Fibroblast of upper back skin (primary cell): Measurements from ENCODE around the gene PRPF19.

Source experiments
- DNase-seq: peaks from one replicate; pipeline ENCODE4 v3.0.0-alpha.2; 2013

PRPF19 gene

DNA sequence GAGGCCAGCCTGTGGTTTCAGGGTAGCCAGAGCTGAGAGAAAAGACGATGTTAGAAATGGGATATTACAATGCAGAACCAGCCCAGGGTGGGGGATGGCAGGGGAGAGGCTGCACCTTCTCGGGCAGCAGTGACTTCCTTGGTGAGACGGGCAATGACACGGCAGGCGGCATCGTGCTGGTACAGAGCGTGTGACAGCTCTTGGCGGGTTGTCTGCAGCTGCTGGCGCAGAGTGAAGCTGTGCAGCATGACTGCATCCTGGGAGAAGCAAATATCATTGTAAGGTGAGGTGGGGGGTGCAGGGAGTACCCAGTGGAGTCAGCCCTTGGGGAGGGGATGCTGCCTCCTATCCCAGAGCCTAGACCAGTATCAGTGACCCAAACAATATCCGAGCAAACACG lies 3.8 kb downstream of the PRPF19 start:
- no peak for DNase-seq

DNA sequence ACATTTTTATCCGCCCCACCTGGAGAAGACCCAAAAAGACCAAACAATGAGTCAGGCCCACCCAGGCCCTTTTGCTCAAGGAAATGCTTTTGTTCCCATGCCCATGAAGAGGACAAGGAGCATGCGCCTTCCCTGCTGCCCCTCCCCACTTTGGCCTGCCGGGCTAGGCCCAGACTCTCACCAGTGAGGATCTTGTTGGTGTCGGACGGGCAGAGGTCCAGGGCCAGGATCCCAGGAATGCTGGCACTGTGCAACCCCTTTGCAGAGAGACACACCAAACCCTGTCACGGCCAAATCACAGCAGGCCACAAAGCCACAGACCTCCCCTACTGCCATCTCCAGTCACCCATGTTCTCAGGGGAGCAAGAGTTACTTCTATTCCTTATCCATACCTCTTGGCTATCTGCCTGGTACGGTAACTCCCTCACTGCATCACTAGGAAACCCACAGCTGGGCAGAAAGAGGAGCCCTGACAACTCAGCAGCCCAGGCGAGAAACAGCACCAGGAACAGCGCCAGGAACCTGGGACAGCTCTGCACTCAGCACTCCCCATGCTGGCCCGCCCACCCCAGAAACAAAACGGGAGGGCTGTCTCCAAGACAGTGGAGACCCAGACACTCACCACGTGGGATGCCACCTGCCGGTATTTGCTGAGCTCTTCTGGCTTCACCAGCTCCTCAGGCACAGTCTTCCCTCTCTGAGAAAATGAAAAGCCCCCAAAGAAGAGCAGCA lies 5.5 kb downstream of the PRPF19 start:
- DNase-seq: no peak

DNA sequence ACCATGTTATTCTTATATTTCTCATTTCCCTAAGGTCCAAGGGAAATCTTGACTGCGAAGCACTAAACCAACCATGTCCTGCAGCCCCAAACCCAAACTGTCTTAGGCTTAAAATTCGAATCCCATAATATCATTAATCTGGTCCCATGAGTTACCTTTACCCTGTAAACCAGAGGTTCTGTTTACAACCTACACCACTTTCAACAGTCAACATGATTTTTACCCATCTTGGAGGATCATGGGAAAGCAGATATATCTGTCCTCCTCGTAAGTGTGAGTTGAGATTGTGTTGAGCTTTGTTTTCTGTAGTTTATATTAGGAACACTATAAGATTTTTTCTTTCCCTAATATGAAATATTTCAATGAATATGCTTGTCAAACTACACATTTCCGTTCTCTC lies 6.4 kb downstream of the PRPF19 start:
- no peak for DNase-seq

DNA sequence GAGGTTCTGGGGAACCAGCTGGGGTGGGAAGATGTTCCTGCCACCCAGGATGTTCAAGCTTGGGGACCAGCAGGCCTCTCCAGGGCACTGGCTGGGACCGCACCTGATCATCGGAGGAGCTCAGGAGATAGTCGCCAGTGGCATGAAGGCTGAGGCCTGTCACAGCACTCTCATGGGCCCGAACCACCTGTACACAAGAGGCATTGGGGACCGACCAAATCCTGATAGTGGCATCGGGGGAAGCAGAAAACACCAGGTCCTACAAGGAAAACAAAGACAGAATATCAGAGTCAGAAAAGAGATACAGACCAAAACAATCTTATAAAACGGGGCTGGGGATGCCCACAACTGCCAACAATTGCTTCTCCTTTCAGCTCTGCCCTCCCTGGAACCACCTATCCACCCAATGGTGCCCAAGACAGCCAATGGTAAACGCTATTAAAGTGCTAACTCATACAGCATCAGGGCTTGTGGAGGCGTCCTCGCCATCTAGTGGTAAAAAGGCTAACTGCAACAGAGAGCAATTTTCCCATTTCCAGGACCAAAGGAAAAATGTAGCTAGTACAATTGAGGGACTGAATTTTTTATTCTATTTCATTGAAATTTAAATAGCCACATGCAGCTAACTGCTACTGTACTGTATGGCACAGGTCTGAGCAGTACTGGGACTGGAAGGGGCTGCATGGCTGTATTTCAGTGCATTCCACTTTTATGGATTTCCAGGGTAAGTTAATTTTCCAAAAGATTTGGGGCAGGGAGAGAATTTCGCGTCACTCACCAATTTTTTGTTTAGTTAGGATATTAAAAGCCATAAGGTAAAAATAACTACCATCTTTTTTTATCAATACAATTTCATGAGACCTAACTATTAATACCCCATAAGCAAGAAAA lies 7.1 kb downstream of the PRPF19 start:
- DNase-seq: peak; percentile 62

DNA sequence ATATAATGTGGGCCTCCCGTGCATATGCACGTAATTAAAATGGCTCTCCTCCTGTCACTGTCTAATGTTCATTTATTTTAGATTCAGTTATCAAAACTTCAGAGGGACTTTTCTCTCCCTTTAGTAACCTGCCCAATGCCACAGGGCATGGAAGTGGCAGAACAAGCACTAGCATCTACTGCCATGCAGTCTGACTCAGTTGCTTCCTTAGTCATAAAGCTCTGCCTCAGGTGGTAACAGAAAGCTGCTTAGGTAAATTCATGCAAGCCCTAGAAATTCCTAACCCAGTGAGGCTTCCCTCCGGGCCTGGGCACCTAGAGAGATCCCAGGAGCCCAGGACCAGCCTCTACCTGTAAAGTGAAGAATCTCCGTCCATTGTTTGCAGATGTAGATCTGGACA lies 8.9 kb downstream of the PRPF19 start:
- DNase-seq: no peak

DNA sequence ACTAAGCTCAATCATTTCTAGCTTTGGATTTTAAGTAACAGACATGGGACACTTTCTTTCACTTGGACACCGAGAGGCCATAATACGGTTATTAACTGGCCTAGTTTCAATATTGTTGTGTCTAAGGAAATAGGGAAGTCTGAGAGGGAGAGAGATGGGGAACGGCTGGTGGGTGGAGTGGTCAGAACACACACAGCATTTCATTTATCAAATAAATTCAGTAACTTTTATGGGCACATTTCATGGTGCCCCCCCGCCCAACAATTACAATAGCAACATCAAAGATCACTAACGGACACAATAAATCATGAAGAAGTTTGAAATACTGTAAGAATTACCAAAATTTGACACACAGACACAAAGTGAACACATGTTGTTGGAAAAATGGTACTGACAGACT lies 10.7 kb downstream of the PRPF19 start:
- DNase-seq: no peak

DNA sequence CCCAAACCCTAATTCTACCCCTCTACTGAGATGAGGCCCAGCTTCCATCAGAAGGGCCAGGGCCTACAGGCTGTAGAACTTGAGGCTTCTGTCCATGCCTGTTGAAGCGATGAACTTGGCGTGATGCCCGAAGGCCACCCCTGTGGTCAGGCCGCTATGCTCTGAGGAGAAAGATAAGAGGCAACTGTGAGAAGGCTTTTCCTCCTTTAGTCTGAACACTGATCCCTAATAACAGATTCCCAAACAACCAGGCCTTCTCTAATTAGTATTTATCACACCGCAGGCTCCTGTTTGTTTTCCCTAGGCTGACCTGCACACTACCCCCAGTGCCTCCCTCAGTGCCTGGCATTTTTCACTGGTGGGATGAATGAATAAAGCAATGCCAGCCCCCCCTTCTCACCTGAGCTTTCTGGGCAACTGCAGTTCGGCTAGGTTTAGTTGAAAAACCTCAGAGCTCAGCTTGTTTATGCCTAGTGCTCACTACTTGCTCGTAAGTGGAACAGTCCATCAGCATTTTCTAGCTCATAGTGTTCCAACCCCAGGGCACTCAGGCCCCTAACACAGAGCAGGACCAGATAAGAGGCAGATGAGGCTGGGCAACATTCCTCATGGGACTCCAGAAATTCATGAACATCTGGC lies 15.2 kb downstream of the PRPF19 start:
- no peak for DNase-seq

DNA sequence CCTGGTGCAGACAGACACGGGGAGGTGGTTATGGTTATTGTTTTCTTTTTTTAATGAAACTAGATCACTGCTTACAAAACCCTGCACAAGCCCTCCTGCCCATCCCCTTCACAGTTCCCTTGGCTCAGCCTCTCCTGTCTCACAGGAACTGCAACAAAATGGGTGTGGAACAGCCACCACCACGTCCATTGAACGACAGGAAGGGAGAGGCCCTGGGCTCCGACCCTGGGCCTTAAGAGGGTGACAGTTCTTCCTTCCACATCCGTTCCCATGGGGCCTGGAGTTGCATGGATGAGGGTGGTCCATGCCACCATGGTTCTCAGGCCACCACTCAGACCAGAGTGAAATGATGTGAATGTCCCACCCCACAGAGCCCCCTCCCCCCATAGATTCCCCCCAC lies 15.7 kb downstream of the PRPF19 start:
- DNase-seq: no peak

DNA sequence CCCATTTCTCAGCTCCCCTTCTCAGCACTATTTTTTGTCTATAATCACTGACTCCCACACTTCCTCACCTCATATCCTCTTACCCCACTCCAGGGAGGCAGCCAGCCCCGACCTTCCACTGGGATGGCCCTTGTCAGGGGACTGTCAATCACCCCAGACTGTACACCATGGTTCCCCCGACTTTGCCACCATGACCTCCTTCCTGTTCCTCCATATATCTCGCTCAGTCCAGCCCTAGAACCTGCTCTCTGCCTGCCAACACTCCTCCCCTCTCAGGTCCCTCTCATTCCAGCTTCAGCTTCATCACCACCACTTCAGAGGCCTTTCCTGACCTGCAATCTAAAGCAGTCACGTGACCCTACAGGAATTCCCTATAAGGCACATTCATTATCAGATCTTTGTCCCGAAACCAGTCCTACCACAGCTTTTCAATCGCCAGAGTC lies 16.5 kb downstream of the PRPF19 start:
- no peak for DNase-seq

DNA sequence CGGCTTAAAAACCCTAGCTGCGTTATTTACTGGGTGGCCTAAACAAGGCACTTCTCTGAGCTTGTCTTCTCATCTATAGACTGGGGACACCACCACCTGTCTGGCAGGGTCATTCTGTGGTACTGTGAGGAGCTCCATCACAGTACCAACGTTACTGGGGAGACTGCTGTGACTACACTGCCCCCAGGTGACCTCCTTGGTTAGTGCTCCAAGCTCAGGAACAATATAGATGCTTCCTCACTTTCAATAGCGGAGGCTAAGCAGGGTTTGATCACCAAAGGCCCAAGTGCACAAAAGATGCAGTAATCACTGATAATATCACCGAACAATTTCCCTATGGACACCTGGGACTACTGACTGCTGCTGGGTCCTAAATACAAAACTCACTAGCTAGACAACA lies 18.8 kb downstream of the PRPF19 start:
- peak; percentile 44 for DNase-seq

DNA sequence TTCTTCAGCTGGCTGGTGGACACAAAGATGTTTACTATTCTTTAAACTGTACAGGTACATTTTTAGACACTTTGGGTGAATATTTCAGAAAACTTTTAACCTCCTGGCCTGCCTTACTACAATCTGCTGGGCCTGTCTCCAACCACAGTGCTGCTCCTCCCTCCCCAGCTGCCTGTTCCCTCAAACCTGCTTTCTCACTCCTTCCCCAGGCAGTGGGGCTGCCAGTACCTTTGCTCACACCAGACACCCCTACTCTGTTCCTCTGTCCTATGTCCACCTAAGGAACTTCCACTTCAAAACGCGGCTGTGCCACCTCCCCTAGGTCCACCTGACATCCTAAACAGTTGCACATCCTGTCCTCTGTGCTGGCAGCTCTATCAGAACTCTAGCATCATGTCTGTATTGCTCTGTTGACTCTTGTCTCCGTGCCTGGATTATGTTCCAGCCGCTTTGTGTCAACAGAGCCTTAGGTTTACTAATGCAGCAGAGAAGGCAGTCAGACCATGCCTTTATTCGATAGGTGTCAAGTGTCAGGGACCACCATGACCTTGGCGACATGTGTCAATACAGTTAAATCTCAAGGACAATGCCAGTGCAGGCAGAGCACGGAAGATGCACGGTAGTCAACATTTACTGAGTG lies 25.6 kb downstream of the PRPF19 start:
- no peak for DNase-seq

DNA sequence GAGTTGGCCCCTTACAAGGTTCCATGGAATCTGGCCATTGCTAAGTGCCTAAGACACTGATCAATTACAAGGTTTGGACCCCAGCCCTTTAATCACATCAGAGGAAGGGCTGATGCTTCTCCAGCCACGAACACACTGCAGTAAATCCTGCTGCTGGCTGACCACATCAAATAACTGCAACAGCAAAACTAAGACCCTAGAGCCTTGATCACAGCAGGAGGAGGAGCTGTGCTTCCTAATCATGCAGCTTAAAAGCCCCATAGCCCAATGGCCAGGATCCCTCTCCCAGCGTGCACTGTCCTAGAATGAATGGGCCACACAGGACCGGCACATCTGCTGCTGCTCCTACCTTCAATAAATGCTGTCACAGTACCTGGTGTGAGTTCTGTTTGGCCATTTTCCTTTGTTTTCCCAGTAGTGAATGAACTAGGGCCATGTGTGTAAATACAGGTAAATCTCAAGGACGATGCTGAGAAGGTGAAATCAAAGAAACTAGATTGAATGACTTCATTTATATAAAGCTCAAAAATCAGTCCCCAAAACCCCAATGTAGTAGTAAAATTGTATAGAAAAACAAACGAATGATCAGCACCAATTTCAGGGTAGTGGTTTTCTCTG lies 26.3 kb downstream of the PRPF19 start:
- DNase-seq: no peak

DNA sequence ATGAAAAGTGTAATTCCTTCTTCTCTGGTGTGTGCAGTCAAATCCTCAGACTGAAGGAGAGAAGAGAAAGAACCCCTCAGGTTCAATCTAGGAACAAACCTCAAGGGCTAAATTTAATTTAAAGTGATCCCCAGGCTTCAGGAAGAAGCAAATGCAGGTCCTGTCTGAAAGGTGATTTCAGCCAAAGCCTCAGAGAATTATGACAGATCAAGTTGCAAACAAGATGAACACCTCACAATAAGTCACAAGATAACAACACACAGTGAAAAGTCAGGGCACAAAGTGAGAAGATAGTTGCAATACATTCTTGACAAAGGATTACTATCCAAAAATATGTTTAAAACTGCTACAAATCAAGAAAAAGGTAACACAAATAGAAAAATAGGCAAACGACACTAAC lies 27.3 kb downstream of the PRPF19 start:
- DNase-seq: no peak

DNA sequence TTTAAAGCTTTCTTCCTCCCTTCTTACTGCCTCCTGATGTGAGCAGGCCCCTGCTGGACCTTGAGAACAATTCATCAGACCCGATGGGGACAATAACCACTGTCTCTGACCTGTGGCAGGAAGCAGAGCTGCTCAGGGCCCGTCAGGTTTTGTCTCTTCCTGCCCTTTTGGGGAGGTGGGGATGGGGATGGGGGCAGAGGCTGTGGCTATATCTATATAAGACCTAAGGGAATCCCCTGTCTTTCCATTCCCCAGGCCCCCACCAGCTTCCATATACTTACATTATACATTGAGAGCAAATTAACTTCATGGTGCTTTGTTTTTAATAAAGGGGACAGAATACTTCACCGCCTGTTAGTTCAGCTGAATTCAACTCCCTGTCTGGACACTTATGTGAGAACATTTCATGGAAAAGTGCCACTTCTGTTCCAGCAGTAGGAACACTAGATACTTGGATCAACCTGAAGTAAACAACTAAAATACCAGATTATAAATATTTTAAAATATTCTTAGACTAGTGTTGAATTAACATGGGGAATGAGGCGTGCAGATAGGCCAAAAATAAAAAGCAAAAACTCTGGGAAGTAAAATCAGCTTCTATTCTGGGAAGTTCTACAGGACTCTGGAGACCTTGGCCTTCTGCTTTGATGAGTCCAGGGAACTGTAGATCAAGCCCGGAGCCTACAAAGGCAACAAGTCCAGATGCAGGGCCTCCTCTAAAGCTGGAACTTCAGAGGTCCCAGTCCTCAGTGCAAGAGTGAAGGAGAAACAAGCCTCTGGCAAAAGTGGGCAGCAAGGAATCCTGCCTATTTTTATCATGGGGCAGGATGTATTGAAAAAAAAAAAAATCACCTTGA lies 27.9 kb downstream of the PRPF19 start:
- no peak for DNase-seq

DNA sequence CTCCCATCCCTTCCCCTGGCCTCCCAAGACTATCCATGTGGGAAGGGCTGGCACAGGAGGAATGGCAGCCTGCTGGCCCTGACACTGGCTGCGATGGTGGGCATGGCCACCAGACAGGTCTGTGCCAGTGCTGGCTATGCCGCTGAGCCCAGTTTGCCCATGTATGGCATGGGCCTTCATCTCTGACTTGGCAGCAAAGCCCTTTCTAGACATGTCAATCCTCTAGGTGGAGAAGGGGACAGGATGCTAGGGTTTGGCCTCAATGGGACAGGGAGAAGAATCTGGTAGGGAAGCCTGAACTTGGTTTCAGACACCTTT lies 30.3 kb downstream of the PRPF19 start:
- no peak for DNase-seq

DNA sequence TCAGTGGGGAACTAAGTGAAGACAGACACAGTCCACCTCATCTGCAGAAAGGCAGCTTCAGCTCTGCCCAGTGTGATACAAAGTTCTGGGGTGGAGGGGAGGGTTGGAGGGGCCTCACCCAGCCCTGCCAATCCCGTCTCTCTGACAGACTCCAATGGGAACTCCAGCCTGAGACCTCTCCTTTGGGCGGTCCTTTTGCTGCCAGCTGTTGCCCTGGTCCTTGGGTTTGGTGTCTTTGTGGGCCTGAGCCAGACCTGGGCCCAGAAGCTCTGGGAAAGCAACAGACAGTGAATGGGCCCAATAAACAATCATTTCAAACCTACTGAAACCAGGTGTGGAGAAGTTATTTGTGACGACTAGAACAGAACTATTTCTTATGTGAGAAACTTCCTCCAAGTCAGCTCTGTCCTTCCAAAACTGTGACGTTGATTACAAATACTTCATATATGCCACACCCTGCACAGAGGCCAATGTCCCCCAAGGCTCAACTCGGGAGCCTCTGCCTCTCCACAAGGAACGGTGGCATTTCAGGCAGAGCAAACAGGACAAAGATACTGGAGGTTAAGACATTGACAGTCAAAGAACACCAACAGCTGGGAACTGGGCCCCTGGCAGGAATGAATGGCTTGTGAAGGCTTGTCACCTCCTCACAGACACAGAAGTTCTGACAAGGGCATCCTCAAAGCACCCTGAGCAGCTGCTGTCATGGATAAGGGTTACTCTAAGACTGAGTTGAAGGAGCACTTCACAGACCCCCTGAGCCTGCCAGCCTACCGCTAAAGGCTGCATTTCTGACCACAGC lies 30.8 kb downstream of the PRPF19 start:
- no peak for DNase-seq

DNA sequence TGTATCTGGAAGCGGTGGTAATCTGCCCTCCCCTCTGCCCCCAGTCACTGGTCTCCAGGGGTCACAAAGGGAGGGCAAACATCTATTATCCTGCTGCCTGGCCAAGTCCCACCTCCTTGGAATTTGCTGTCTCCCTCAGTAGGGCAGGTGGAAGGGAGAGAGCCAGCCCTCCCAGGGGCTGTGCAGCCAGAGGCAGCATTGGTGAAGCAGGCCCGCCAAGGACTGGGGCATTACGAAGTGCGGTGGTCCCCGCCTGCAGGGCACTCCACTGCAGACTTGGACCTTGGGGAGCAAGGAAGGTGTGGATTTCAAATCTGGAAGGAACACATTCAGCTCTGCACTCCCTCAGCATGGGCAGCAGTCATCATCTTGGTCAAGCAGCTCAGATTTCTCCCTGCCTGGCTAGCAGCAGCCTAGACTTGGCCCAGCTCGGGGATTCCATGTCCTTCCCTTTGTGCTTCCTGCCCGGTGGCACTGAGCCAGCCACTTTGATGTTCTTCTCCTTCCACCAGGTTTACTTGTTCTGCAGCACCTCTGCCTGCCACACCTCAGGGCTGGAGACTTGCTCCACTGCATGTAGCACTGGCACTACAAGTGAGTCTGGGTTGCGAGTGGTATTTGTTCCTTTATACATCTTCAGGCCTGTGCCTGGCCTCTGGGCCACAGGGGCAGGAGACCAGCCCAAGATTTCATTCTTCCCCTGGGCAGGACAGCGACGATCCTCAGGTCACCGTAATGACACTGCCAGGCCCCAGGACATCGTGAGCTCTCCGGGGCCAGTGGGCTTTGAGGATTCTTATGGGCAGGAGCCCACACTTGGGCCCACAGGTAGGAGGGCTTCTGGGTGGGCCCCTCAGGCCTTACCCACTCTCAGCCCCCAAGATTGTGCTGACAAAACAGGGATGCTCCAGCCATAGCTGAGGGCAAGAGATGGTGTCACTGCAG lies 31.7 kb downstream of the PRPF19 start:
- DNase-seq: no peak

DNA sequence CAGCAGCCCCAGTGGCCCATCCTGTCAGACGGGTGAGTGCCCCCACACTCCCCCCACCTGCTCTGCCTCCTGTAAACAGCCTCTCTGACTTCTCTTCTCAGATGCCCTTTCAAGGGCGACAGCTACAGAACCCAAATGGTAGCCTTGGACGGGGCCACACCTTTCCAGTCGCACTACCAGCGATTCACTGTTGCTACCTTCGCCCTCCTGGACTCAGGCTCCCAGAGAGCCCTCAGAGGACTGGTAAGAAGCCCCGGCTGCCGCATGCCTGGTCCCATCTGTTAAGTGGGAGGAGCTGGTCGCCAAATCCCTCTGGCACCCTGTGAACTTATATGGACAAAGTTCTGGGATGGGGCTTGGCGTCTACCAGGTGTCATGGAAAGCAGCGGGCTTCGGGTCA lies 32.9 kb downstream of the PRPF19 start:
- no peak for DNase-seq

DNA sequence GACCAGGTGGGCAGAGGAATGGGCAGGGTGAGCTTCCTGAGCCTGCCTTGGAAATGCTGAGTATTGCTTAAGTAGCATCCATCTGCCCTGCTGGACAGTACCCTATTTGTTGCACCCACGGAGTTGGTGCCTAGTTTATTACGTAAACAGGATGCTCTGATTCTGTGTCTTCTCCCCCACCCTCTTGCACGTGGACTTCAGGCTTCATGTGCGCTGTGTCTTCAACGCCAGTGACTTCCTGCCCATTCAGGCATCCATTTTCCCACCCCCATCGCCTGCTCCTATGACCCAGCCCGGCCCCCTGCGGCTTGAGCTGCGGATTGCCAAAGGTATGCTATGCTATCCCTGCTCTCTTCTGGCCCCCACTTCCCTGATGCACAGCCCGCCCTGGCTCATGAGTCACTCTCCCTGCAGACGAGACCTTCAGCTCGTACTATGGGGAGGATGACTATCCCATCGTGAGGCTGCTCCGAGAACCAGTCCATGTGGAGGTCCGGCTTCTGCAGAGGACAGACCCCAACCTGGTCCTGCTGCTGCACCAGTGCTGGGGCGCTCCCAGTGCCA lies 33.3 kb downstream of the PRPF19 start:
- DNase-seq: peak; percentile 91
